Measurements from ENCODE around the gene ENTPD2.

DNA sequence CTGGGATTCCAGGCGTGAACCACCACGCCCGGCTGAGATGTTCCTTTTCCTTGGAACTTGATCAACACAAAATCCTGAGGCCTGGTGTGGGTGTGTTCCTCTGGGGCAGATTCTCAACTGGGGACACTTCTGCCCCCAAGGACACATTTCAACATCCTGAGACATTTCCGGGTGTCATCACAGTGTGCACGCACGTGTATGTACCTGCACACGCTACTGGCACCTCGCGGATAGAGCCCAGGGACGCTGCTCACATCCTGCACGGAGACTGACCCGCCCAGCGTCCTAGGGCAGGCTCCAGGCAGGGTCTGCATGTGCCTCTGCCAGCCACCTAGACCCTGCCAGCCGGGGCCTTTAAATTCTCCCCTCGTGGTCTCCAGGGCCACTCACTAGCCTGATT, 8.5 kb upstream of the ENTPD2 start:
- TF ChIP-seq CTCF (IDR thresholded peaks at IDR 0.05) (no peak), POLR2A (IDR thresholded peaks at IDR 0.05) (no peak)
